ENCODE data around the gene PLPP3. TPM values are rescaled to one million over a fixed set of nuclear protein-coding genes. Genes with fewer than 3 reads are reported as not detected.

PLPP3 gene
- total and polyA plus RNA-seq, 2 of the 8 experiments (the other 6 are each of a cell fraction or from before 2014, with no cell fraction given) = 33.2 to 42.0 TPM

GRCh38 chr1:56550859-56551188 lies 28.5 kb downstream of the PLPP3 start (continued):
- TF ChIP-seq, protein P1, sequence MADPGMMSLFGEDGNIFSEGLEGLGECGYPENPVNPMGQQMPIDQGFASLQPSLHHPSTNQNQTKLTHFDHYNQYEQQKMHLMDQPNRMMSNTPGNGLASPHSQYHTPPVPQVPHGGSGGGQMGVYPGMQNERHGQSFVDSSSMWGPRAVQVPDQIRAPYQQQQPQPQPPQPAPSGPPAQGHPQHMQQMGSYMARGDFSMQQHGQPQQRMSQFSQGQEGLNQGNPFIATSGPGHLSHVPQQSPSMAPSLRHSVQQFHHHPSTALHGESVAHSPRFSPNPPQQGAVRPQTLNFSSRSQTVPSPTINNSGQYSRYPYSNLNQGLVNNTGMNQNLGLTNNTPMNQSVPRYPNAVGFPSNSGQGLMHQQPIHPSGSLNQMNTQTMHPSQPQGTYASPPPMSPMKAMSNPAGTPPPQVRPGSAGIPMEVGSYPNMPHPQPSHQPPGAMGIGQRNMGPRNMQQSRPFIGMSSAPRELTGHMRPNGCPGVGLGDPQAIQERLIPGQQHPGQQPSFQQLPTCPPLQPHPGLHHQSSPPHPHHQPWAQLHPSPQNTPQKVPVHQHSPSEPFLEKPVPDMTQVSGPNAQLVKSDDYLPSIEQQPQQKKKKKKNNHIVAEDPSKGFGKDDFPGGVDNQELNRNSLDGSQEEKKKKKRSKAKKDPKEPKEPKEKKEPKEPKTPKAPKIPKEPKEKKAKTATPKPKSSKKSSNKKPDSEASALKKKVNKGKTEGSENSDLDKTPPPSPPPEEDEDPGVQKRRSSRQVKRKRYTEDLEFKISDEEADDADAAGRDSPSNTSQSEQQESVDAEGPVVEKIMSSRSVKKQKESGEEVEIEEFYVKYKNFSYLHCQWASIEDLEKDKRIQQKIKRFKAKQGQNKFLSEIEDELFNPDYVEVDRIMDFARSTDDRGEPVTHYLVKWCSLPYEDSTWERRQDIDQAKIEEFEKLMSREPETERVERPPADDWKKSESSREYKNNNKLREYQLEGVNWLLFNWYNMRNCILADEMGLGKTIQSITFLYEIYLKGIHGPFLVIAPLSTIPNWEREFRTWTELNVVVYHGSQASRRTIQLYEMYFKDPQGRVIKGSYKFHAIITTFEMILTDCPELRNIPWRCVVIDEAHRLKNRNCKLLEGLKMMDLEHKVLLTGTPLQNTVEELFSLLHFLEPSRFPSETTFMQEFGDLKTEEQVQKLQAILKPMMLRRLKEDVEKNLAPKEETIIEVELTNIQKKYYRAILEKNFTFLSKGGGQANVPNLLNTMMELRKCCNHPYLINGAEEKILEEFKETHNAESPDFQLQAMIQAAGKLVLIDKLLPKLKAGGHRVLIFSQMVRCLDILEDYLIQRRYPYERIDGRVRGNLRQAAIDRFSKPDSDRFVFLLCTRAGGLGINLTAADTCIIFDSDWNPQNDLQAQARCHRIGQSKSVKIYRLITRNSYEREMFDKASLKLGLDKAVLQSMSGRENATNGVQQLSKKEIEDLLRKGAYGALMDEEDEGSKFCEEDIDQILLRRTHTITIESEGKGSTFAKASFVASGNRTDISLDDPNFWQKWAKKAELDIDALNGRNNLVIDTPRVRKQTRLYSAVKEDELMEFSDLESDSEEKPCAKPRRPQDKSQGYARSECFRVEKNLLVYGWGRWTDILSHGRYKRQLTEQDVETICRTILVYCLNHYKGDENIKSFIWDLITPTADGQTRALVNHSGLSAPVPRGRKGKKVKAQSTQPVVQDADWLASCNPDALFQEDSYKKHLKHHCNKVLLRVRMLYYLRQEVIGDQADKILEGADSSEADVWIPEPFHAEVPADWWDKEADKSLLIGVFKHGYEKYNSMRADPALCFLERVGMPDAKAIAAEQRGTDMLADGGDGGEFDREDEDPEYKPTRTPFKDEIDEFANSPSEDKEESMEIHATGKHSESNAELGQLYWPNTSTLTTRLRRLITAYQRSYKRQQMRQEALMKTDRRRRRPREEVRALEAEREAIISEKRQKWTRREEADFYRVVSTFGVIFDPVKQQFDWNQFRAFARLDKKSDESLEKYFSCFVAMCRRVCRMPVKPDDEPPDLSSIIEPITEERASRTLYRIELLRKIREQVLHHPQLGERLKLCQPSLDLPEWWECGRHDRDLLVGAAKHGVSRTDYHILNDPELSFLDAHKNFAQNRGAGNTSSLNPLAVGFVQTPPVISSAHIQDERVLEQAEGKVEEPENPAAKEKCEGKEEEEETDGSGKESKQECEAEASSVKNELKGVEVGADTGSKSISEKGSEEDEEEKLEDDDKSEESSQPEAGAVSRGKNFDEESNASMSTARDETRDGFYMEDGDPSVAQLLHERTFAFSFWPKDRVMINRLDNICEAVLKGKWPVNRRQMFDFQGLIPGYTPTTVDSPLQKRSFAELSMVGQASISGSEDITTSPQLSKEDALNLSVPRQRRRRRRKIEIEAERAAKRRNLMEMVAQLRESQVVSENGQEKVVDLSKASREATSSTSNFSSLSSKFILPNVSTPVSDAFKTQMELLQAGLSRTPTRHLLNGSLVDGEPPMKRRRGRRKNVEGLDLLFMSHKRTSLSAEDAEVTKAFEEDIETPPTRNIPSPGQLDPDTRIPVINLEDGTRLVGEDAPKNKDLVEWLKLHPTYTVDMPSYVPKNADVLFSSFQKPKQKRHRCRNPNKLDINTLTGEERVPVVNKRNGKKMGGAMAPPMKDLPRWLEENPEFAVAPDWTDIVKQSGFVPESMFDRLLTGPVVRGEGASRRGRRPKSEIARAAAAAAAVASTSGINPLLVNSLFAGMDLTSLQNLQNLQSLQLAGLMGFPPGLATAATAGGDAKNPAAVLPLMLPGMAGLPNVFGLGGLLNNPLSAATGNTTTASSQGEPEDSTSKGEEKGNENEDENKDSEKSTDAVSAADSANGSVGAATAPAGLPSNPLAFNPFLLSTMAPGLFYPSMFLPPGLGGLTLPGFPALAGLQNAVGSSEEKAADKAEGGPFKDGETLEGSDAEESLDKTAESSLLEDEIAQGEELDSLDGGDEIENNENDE (IDR thresholded peaks at IDR 0.05; ENCODE audit: insufficient replicate concordance, low read length) = no peak
- TF ChIP-seq HDAC2 (IDR thresholded peaks at IDR 0.05; ENCODE audit: borderline replicate concordance in 1 of 2, low read depth in 2 of 2, low read length in 2 of 2) (no peak), CTCF (IDR thresholded peaks at IDR 0.05; ENCODE audit: control extremely low read depth in 1 of 3, insufficient read depth in 1 of 3, low read depth in 1 of 3, low read length in 3 of 3) (no peak), SIX5 (IDR thresholded peaks at IDR 0.05; ENCODE audit: low read depth, low read length) (no peak), BRCA1 (IDR thresholded peaks at IDR 0.05; ENCODE audit: low read depth, low read length) (no peak), RFX5 (IDR thresholded peaks at IDR 0.05; ENCODE audit: borderline replicate concordance, low read depth, low read length) (no peak), BACH1 (IDR thresholded peaks at IDR 0.05; ENCODE audit: low read length) (no peak), SUZ12 (IDR thresholded peaks at IDR 0.05; ENCODE audit: low read length) (no peak), EP300 (IDR thresholded peaks at IDR 0.05; ENCODE audit: borderline replicate concordance in 1 of 2, low read depth in 2 of 2, low read length in 2 of 2) (no peak)

Data from H1 (cell line).